IPS DF 4.7 (cell line): Measurements from ENCODE around the gene ORMDL2.
"Not testable (repeated sequence)": the region's sequence is repeated elsewhere in the genome, so short reads cannot be mapped to it uniquely, and the experiment has no call there.

Experiments used
- DNase-seq: peaks from one replicate; pipeline ENCODE4 v3.0.0-alpha.2; 2013; ENCODE audit warnings: low spot score; ENCODE audit errors: extremely low read depth

The ORMDL2 gene

GRCh38 chr12:55852740-55853139 lies 34.9 kb downstream of the ORMDL2 start:
- DNase-seq, result no peak

GRCh38 chr12:55861396-55861795 lies 43.6 kb downstream of the ORMDL2 start:
- DNase-seq, result no peak

GRCh38 chr12:55861871-55862270 lies 44.0 kb downstream of the ORMDL2 start:
- DNase-seq, result no peak

GRCh38 chr12:55862286-55862685 lies 44.4 kb downstream of the ORMDL2 start:
- DNase-seq, result no peak

GRCh38 chr12:55862931-55863330 lies 45.1 kb downstream of the ORMDL2 start:
- DNase-seq, result not testable (repeated sequence)

GRCh38 chr12:55865327-55865726 lies 47.5 kb downstream of the ORMDL2 start:
- no peak for DNase-seq

- not testable (repeated sequence) for DNase-seq
Measured at GRCh38 chr12:55866454-55867004, 48.7 kb downstream of the ORMDL2 start.
